GM23338 (cell line): Measurements from ENCODE around the gene EGR1. TPM values are rescaled to one million over a fixed set of nuclear protein-coding genes. Genes with fewer than 3 reads are reported as not detected.

ENCODE experiments used
- ATAC-seq: fragments of 200-7000 bp; cut with Tn5 transposase; 3 replicates; pipeline ENCODE4 v1.9.1; 2020
- DNase-seq: peaks from one replicate; pipeline ENCODE4 v3.0.0-alpha.2; 2015; ENCODE audit warnings: low spot score
- H2AFZ ChIP-seq: fragments of 200-600 bp; sonication (generic); 2 replicates; pipeline ENCODE4 v1.8.0; 2016; ENCODE audit warnings: antibody characterized with exemption, mild to moderate bottlenecking, moderate library complexity
- H3F3A ChIP-seq: fragments of 200-600 bp; sonication (generic); replicated peaks from 2 replicates; pipeline ENCODE4 v1.8.0; 2017; ENCODE audit warnings: antibody characterized with exemption, mixed run types, low read depth
- H3K27ac ChIP-seq: fragments of 200-600 bp; sonication (generic); 2 replicates; pipeline ENCODE4 v1.6.1; 2016; ENCODE audit warnings: low read depth
- H3K27me3 ChIP-seq: fragments of 200-600 bp; sonication (generic); 2 replicates; pipeline ENCODE4 v1.8.0; 2016; ENCODE audit warnings: mild to moderate bottlenecking, mixed run types, moderate library complexity; ENCODE audit not compliant: insufficient read depth
- H3K36me3 ChIP-seq: fragments of 200-600 bp; sonication (generic); 2 replicates; pipeline ENCODE4 v1.8.0; 2016; ENCODE audit warnings: mild to moderate bottlenecking; ENCODE audit not compliant: insufficient read depth
- H3K4me1 ChIP-seq: fragments of 200-600 bp; sonication (generic); 2 replicates; pipeline ENCODE4 v1.8.0; 2016; ENCODE audit warnings: mild to moderate bottlenecking, moderate library complexity; ENCODE audit not compliant: insufficient read depth
- H3K4me2 ChIP-seq: fragments of 200-600 bp; sonication (generic); 2 replicates; pipeline ENCODE4 v1.7.1; 2017; ENCODE audit warnings: mixed run types
- H3K4me3 ChIP-seq: fragments of 200-600 bp; sonication (generic); 2 replicates; pipeline ENCODE4 v1.6.1; 2016; ENCODE audit warnings: mixed run types
- H3K79me2 ChIP-seq: fragments of 200-600 bp; sonication (generic); replicated peaks from 2 replicates; pipeline ENCODE4 v1.8.0; 2017; ENCODE audit warnings: mild to moderate bottlenecking; ENCODE audit not compliant: insufficient read depth
- H3K9me2 ChIP-seq: fragments of 200-600 bp; sonication (generic); 2 replicates; pipeline ENCODE4 v1.8.0; 2017; ENCODE audit not compliant: insufficient read depth
- H4K20me1 ChIP-seq: fragments of 200-600 bp; sonication (generic); replicated peaks from 2 replicates; pipeline ENCODE4 v1.8.0; 2017; ENCODE audit warnings: mild to moderate bottlenecking; ENCODE audit not compliant: insufficient read depth
- H3K27ac Mint-ChIP-seq: 2 replicates; pipeline ENCODE4 v1.8.0; 2020; ENCODE audit warnings: inconsistent platforms, mild to moderate bottlenecking, moderate library complexity, mixed read lengths
- H3K27me3 Mint-ChIP-seq: 3 replicates; pipeline ENCODE4 v1.8.0; 2022; ENCODE audit warnings: low read depth, mild to moderate bottlenecking, moderate library complexity, mixed read lengths, inconsistent platforms; ENCODE audit not compliant: insufficient read depth, poor library complexity
- H3K36me3 Mint-ChIP-seq: 3 replicates; pipeline ENCODE4 v1.8.0; 2021; ENCODE audit warnings: low read depth, mild to moderate bottlenecking, inconsistent platforms, moderate library complexity, mixed read lengths
- H3K4me1 Mint-ChIP-seq: 3 replicates; pipeline ENCODE4 v1.8.0; 2020; ENCODE audit warnings: mild to moderate bottlenecking, inconsistent platforms, mixed read lengths
- H3K4me3 Mint-ChIP-seq: 3 replicates; pipeline ENCODE4 v1.8.0; 2021; ENCODE audit warnings: moderate library complexity, mild to moderate bottlenecking, inconsistent platforms, mixed read lengths
- H3K9me3 Mint-ChIP-seq: 3 replicates; pipeline ENCODE4 v1.8.0; 2020; ENCODE audit warnings: moderate library complexity, mild to moderate bottlenecking, inconsistent platforms, mixed read lengths
- CREB1 ChIP-seq: fragments of 250-450 bp; sonication (Bioruptor Pico); IDR thresholded peaks from 2 replicates; pipeline ENCODE4 v1.5.0; 2020; ENCODE audit warnings: low read depth, mild to moderate bottlenecking, moderate library complexity
- EZH2 ChIP-seq: fragments of 200-600 bp; sonication (generic); IDR thresholded peaks from one replicate; pipeline ENCODE4 v1.8.0; 2017; ENCODE audit warnings: antibody characterized with exemption, mild to moderate bottlenecking, low read depth; ENCODE audit not compliant: unreplicated experiment
- EZH2phosphoT487 ChIP-seq: fragments of 200-600 bp; sonication (generic); IDR thresholded peaks from one replicate; pipeline ENCODE4 v1.8.1; 2018; ENCODE audit warnings: antibody characterized with exemption; ENCODE audit not compliant: unreplicated experiment
- JUNB ChIP-seq: IDR thresholded peaks from one replicate; pipeline ENCODE4 v1.6.1; 2016; ENCODE audit warnings: antibody characterized with exemption; ENCODE audit not compliant: unreplicated experiment
- NANOG ChIP-seq: IDR thresholded peaks from 2 replicates; pipeline ENCODE4 v1.6.1; 2016; ENCODE audit warnings: antibody characterized with exemption, borderline replicate concordance
- POLR2AphosphoS5 ChIP-seq: IDR thresholded peaks from 2 replicates; pipeline ENCODE4 v1.6.1; 2016; ENCODE audit warnings: antibody characterized with exemption, low read depth
- STAT1 ChIP-seq: IDR thresholded peaks from one replicate; pipeline ENCODE4 v1.6.1; 2016; ENCODE audit warnings: antibody characterized with exemption; ENCODE audit not compliant: unreplicated experiment
- ZNF114 ChIP-seq: fragments of 250-450 bp; sonication (Bioruptor Pico); IDR thresholded peaks from 2 replicates; pipeline ENCODE4 v1.5.0; 2020; ENCODE audit warnings: mild to moderate bottlenecking, moderate library complexity
- ZNF331 ChIP-seq: fragments of 250-450 bp; sonication (Bioruptor Pico); IDR thresholded peaks from 2 replicates; pipeline ENCODE4 v1.5.0; 2020; ENCODE audit warnings: low read depth, mild to moderate bottlenecking, moderate library complexity
- polyA plus RNA-seq: library from polyadenylated mRNA; unstranded; fragments of >200 nt; fragmentation: Nextera tagmentation; extraction: Ambion mirVana; gene quantifications from 2 replicates; pipeline ENCODE4 v1.2.1, GENCODE V29; 2016
- total RNA-seq: library from RNA; depleted of rRNA; stranded (reverse); fragments of >200 nt; shearing (Covaris generic); gene quantifications from 2 replicates; pipeline ENCODE4 v1.2.3, GENCODE V29; 2014
- TF ChIP-seq, protein P1 (sequence below): IDR thresholded peaks from one replicate; pipeline ENCODE4 v1.6.1; 2018; ENCODE audit warnings: antibody characterized with exemption; ENCODE audit not compliant: unreplicated experiment
- TF ChIP-seq, protein P2 (sequence below), 2 experiments: fragments of 200-600 bp in 1 of 2; sonication (generic) in 1 of 2; conservative IDR thresholded peaks; 2 replicates each; pipeline versions ENCODE4 v1.5.1 to v1.6.1; 2016 to 2017; ENCODE audit warnings: antibody characterized with exemption in 2 of 2, low read depth in 2 of 2, mild to moderate bottlenecking in 2 of 2, moderate library complexity in 1 of 2

The EGR1 gene
- total and polyA plus RNA-seq, 2 experiments from 2014 or later, result 13.5 to 60.3 TPM

DNA sequence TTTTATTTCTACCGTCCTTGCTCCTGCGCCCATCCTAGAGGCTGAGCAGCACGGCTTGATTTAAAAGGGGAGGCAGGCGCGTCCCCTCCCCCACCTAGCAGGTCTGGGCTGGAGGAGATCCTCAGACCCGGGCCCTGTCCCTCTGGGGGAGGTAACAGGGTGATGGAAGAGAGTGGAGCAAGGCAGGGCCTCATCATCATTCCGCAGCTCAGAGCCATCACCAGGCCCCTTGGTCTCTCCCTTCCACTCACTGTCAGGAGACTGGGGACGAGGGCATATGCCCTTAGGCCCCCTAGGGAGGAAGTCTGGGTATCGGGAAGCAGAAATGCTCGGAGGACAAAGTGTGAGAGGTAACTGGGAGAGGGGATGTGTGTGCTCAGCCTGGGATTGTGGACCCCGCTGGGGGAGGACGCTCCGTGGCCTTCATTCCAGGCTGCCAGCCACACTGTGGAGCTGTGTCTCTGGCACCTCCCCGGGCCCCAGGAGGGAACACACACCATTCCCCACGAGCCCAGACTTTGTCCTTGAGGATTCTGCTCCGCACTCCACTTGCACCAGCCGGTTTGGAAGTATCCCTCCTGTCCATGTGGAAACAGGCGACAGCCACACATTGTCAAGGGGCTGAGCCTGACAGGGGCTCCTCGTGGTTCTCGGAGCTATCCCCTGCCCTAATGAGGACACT, 25.7 kb upstream of the EGR1 start (continued):
- TF ChIP-seq, protein P1, sequence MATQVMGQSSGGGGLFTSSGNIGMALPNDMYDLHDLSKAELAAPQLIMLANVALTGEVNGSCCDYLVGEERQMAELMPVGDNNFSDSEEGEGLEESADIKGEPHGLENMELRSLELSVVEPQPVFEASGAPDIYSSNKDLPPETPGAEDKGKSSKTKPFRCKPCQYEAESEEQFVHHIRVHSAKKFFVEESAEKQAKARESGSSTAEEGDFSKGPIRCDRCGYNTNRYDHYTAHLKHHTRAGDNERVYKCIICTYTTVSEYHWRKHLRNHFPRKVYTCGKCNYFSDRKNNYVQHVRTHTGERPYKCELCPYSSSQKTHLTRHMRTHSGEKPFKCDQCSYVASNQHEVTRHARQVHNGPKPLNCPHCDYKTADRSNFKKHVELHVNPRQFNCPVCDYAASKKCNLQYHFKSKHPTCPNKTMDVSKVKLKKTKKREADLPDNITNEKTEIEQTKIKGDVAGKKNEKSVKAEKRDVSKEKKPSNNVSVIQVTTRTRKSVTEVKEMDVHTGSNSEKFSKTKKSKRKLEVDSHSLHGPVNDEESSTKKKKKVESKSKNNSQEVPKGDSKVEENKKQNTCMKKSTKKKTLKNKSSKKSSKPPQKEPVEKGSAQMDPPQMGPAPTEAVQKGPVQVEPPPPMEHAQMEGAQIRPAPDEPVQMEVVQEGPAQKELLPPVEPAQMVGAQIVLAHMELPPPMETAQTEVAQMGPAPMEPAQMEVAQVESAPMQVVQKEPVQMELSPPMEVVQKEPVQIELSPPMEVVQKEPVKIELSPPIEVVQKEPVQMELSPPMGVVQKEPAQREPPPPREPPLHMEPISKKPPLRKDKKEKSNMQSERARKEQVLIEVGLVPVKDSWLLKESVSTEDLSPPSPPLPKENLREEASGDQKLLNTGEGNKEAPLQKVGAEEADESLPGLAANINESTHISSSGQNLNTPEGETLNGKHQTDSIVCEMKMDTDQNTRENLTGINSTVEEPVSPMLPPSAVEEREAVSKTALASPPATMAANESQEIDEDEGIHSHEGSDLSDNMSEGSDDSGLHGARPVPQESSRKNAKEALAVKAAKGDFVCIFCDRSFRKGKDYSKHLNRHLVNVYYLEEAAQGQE, result no peak
- TF ChIP-seq NANOG, result no peak
- no peak for TF ChIP-seq EZH2
- no peak for TF ChIP-seq CREB1 (CRISPR knock-in tag)
- TF ChIP-seq ZNF114 (CRISPR knock-in tag), result no peak

DNA sequence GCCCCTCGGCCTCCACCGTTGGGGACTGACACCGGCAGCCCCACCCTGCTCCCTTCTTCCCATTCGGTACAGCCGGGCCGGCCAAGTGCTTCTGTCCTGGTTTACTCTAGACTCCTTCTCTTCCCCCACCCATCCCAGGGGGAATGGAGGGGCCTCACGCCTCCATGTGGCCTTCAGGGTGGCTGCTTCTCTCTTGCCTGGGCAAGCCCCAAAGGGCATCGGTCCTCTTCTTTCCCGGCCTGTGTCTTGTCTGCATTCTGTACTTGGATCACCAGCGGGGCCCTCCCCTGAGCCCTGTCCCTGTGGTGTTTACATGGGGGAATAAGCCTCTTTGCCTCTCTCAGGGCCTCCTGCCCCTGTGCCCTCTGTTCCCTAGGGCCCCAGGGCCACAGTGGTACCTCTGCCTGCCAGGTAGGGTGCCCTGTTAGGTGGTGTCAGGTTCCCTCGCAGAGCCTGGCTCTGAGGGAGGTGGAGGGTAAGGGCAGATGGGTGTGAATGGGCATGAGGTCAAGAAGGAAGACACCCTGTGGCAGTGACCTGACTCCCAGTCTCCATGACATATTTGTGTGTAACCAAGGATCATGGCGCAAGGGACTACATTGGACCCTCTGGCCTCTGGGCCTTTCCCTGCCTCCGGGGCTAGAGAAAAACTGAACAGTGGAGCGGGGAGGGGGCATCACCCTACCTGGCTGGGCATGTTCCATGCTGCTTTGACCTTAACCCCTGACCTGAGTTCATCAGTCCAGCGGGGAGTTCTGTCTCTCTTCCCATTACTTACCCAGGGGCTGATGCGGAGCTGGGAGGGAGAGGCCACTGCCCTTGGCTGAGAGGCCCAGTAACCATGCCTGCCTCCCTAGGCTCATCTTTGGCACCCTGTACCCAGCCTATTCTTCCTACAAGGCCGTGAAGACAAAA, 24.9 kb upstream of the EGR1 start:
- ATAC-seq, result peak; percentile 3; the same call in 2 of the 3 replicates
- H4K20me1 ChIP-seq, result no peaks in the 10 kb centered on the region
- no peaks in the 10 kb centered on the region for H3K79me2 ChIP-seq
- peak; percentile 15 for DNase-seq
- peaks cover under 1% of the 10 kb centered on the region for H3K36me3 ChIP-seq
- H3K36me3 Mint-ChIP-seq, result peaks cover 11% of the 10 kb centered on the region; the same call in 2 of the 3 replicates
- H3K9me2 ChIP-seq, result no peaks in the 10 kb centered on the region
- H3K4me1 Mint-ChIP-seq, result peaks cover 29% of the 10 kb centered on the region
- peaks cover 24% of the 10 kb centered on the region for H3K27me3 Mint-ChIP-seq
- peak overlapping the region; percentile 89 for H3K4me3 Mint-ChIP-seq
- no peak overlapping the region for H3K27ac ChIP-seq
- peak overlapping the region; percentile 100 for H3K4me2 ChIP-seq
- H3K4me1 ChIP-seq, result peaks cover 11% of the 10 kb centered on the region
- H3K4me3 ChIP-seq, result peak overlapping the region; percentile 86
- H3K27me3 ChIP-seq, result no peaks in the 10 kb centered on the region; the same call in 1 of the 2 replicates
- H2AFZ ChIP-seq, result no peak overlapping the region; the same call in 1 of the 2 replicates
- peaks cover 19% of the 10 kb centered on the region for H3F3A ChIP-seq
- H3K9me3 Mint-ChIP-seq, result no peaks in the 10 kb centered on the region
- 0 out of 2 replicates have a peak overlapping the region, but pooled peaks have one; percentile 40 for H3K27ac Mint-ChIP-seq
- no peak for TF ChIP-seq CREB1 (CRISPR knock-in tag)
- no peak for TF ChIP-seq JUNB
- TF ChIP-seq ZNF114 (CRISPR knock-in tag), result no peak
- TF ChIP-seq ZNF331 (CRISPR knock-in tag), result no peak
- no peak for TF ChIP-seq NANOG
- TF ChIP-seq, protein P2, sequence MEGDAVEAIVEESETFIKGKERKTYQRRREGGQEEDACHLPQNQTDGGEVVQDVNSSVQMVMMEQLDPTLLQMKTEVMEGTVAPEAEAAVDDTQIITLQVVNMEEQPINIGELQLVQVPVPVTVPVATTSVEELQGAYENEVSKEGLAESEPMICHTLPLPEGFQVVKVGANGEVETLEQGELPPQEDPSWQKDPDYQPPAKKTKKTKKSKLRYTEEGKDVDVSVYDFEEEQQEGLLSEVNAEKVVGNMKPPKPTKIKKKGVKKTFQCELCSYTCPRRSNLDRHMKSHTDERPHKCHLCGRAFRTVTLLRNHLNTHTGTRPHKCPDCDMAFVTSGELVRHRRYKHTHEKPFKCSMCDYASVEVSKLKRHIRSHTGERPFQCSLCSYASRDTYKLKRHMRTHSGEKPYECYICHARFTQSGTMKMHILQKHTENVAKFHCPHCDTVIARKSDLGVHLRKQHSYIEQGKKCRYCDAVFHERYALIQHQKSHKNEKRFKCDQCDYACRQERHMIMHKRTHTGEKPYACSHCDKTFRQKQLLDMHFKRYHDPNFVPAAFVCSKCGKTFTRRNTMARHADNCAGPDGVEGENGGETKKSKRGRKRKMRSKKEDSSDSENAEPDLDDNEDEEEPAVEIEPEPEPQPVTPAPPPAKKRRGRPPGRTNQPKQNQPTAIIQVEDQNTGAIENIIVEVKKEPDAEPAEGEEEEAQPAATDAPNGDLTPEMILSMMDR (conservative IDR thresholded peaks at IDR 0.05; ENCODE audit: low read depth in 2 of 2), result no peak
- no peak for TF ChIP-seq POLR2AphosphoS5
- TF ChIP-seq EZH2, result no peak
- no peak for TF ChIP-seq STAT1
- no peak for TF ChIP-seq EZH2phosphoT487
